HAP-1 (cell line): ENCODE data around the gene DEPDC1.

Experiments
- DNase-seq, 2 experiments: peaks; one replicate each; pipeline ENCODE4 v3.0.0-alpha.2; 2016 to 2020; ENCODE audit warnings: low spot score in 2 of 2
- H3K27me3 ChIP-seq: fragments of 250-450 bp; sonication (Bioruptor Pico); 2 replicates; pipeline ENCODE4 v1.5.1; 2020; ENCODE audit warnings: low read depth, mild to moderate bottlenecking, moderate library complexity
- H3K36me3 ChIP-seq: fragments of 250-450 bp; sonication (Bioruptor Pico); replicated peaks from 2 replicates; pipeline ENCODE4 v1.5.1; 2020; ENCODE audit warnings: mild to moderate bottlenecking
- H3K4me1 ChIP-seq: fragments of 250-450 bp; sonication (Bioruptor Pico); 2 replicates; pipeline ENCODE4 v1.5.1; 2020; ENCODE audit warnings: mild to moderate bottlenecking
- H3K4me3 ChIP-seq: fragments of 250-450 bp; sonication (Bioruptor Pico); 2 replicates; pipeline ENCODE4 v1.5.1; 2020; ENCODE audit warnings: mild to moderate bottlenecking, moderate library complexity
- H3K9me3 ChIP-seq: fragments of 250-450 bp; sonication (Bioruptor Pico); 2 replicates; pipeline ENCODE4 v1.5.1; 2020; ENCODE audit warnings: mild to moderate bottlenecking, moderate library complexity
- in situ Hi-C: fragments of 300-500 bp; cut with MboI; formaldehyde crosslinking; loops from 3 replicates; pipeline ENCODE4 v1.14.3; 2020; ENCODE audit warnings: low sequenced_read_pairs, inconsistent platforms, mixed read lengths

DEPDC1 gene

DNA sequence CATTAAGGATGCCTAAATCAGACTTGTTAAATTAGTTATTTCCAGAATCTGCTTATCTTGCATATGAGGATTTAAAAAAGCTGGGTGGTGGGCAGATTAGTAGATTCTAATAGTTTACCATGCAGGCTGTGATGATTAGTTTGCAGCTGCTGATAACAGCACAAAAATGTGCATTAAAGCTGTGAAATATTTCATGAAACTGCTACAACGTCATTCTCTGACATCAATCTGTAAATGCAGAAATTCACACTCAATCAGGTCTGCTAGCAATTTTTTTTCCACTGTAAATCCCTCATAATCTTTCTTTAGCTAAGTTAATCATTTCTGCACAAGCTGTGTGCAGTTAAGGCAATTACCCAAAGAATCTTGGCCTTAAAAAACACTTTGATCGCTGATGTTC is 37.8 kb downstream of the DEPDC1 start:
- Histone ChIP-seq H3K27me3 (peaks cover 5% of the 10 kb centered on the region), H3K4me3 (no peak overlapping the region), H3K9me3 (no peaks in the 10 kb centered on the region), H3K4me1 (no peaks in the 10 kb centered on the region), H3K36me3 (no peaks in the 10 kb centered on the region)
- in situ Hi-C loops = loop anchor here (25.0 kb wide), 1 partner anchor 1278 kb away; no protein-coding TSS in a partner anchor
- no peak for DNase-seq

GRCh38 chr1:68456202-68456601 is 40.7 kb downstream of the DEPDC1 start:
- no peak overlapping the region for H3K4me3 ChIP-seq
- no peak for DNase-seq
- H3K9me3 ChIP-seq = no peaks in the 10 kb centered on the region
- no peaks in the 10 kb centered on the region for H3K36me3 ChIP-seq
- in situ Hi-C loops = loop anchor here (25.0 kb wide), 1 partner anchor 1281 kb away; no protein-coding TSS in a partner anchor
- no peaks in the 10 kb centered on the region for H3K4me1 ChIP-seq
- H3K27me3 ChIP-seq = peaks cover 5% of the 10 kb centered on the region

GRCh38 chr1:68454534-68454933 is 42.3 kb downstream of the DEPDC1 start:
- H3K9me3 ChIP-seq = no peaks in the 10 kb centered on the region
- peaks cover 7% of the 10 kb centered on the region; the same call in 1 of the 2 replicates for H3K4me1 ChIP-seq
- in situ Hi-C loops = loop anchor here (25.0 kb wide), 1 partner anchor 1283 kb away; no protein-coding TSS in a partner anchor
- H3K27me3 ChIP-seq = peaks cover 5% of the 10 kb centered on the region
- no peaks in the 10 kb centered on the region for H3K36me3 ChIP-seq
- H3K4me3 ChIP-seq = no peak overlapping the region
- peak in 1 of 2 experiments; percentile 7 for DNase-seq

GRCh38 chr1:68453060-68453670 is 43.7 kb downstream of the DEPDC1 start:
- in situ Hi-C loops = loop anchor here (25.0 kb wide), 1 partner anchor 1284 kb away; no protein-coding TSS in a partner anchor
- no peak for DNase-seq

DNA sequence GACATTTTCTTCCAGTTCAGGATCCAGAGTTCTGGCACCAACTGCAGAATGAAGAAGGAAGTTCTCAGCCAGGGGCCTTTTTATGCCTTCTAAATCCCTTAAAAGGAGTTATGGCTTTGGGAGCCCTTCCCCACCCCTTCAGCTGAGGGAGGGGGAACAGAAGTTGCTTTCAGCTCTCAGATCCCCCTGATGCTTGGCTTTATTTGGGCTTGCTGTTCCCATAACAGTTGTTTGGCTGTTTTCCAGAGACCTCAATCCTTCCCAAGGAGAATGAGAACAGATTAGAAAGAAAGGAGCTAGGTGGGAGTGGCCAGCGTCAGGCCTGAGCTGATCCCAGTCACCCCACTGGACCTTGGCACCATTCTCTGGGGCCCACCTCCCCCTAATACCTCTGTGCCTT is 47.0 kb downstream of the DEPDC1 start, which contains the start of gene RPE65:
Gene RPE65, minus strand, starts transcription at position 54 of the 400 bp plus-strand sequence. Its CDS starts 49 bp downstream, at position 5.
- Histone ChIP-seq H3K27me3 (no peaks in the 10 kb centered on the region), H3K9me3 (no peaks in the 10 kb centered on the region), H3K36me3 (no peaks in the 10 kb centered on the region), H3K4me1 (peaks cover 18% of the 10 kb centered on the region), H3K4me3 (no peak within 1 kb of the TSS)
- in situ Hi-C loops = loop anchor here (10.0 to 25.0 kb wide), 2 partner anchors 335 to 1287 kb away; no protein-coding TSS in a partner anchor
- DNase-seq = peak; percentile 27 to 62

More at GRCh38 chr1:68453060-68453670, 43.7 kb downstream of the DEPDC1 start:
- Histone ChIP-seq H3K27me3 (no peaks in the 10 kb centered on the region), H3K9me3 (no peaks in the 10 kb centered on the region), H3K36me3 (no peaks in the 10 kb centered on the region), H3K4me3 (no peak overlapping the region), H3K4me1 (peaks cover 10% of the 10 kb centered on the region; the same call in 1 of the 2 replicates)

- Histone ChIP-seq H3K4me3 (no peak overlapping the region), H3K4me1 (peaks cover 18% of the 10 kb centered on the region), H3K9me3 (no peaks in the 10 kb centered on the region), H3K27me3 (no peaks in the 10 kb centered on the region), H3K36me3 (no peaks in the 10 kb centered on the region)
- in situ Hi-C loops = loop anchor here (10.0 kb wide), 1 partner anchor 334 kb away; no protein-coding TSS in a partner anchor
- DNase-seq = no peak
Measured at GRCh38 chr1:68448365-68448764, 48.5 kb downstream of the DEPDC1 start.

GRCh38 chr1:68445709-68446108 is 51.2 kb downstream of the DEPDC1 start:
- Histone ChIP-seq H3K4me3 (no peak overlapping the region), H3K27me3 (no peaks in the 10 kb centered on the region), H3K36me3 (no peaks in the 10 kb centered on the region), H3K4me1 (peaks cover 18% of the 10 kb centered on the region), H3K9me3 (no peaks in the 10 kb centered on the region)
- in situ Hi-C loops = loop anchor here (10.0 kb wide), 1 partner anchor 331 kb away; no protein-coding TSS in a partner anchor
- DNase-seq = peak; percentile 9 to 64

GRCh38 chr1:68442822-68443556 is 53.9 kb downstream of the DEPDC1 start:
- no peaks in the 10 kb centered on the region for H3K36me3 ChIP-seq
- peaks cover 9% of the 10 kb centered on the region for H3K4me1 ChIP-seq
- DNase-seq = peak; percentile 44 to 67
- H3K9me3 ChIP-seq = no peaks in the 10 kb centered on the region
- no peaks in the 10 kb centered on the region for H3K27me3 ChIP-seq
- in situ Hi-C loops = loop anchor here (10.0 kb wide), 1 partner anchor 328 kb away; no protein-coding TSS in a partner anchor
- H3K4me3 ChIP-seq = no peak overlapping the region

DNA sequence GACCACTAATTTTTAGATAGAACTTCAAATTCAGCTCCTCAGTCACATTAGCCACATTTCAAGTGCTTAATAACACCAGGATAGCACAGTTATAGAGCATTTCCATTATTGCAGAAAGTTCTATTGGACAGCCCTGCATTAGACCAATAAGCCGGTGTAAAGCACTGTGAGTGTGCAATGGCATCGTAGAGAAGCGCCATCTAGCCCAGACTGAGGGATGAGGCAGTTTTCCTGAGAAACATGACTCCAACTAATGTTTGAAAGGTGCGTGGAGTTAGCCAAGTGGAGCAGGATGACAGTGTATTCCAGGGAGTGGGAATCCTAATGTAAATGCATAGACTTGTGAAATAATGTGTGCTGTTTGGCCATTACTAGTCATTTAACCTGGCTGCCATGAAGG is 54.9 kb downstream of the DEPDC1 start:
- in situ Hi-C loops = loop anchor here (10.0 kb wide), 1 partner anchor 327 kb away; no protein-coding TSS in a partner anchor
- Histone ChIP-seq H3K4me3 (no peak overlapping the region), H3K36me3 (no peaks in the 10 kb centered on the region), H3K9me3 (no peaks in the 10 kb centered on the region), H3K27me3 (no peaks in the 10 kb centered on the region), H3K4me1 (peaks cover 9% of the 10 kb centered on the region)
- DNase-seq = no peak

GRCh38 chr1:68438310-68438709 is 58.6 kb downstream of the DEPDC1 start:
- DNase-seq = no peak
- in situ Hi-C loops = no loop called here

DNA sequence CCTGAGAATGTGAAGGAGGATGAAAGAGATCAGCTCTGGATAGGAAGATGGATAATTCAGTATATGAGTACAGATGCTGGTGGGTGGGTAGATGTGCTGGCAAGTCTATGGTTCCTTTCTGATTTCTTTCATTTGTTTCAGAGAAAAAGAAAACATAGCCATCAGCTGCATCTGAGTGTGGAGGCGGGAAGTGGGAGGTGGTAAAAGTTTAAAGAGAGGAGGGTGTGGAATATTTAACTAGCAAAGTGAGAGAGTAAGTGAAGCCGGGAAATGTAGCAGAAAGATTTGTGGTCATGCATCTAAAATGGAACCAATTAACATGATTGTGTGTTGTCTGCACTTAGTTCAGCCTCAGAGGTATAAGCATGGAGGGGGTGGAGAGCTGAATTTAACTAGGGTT is 63.5 kb downstream of the DEPDC1 start:
- no peak for DNase-seq

More at GRCh38 chr1:68438310-68438709, 58.6 kb downstream of the DEPDC1 start:
- Histone ChIP-seq H3K4me3 (no peak overlapping the region), H3K36me3 (no peaks in the 10 kb centered on the region), H3K9me3 (no peaks in the 10 kb centered on the region), H3K4me1 (0 out of 2 replicates have a peak, but pooled peaks cover 3% of the 10 kb centered on the region), H3K27me3 (no peaks in the 10 kb centered on the region)

DNA sequence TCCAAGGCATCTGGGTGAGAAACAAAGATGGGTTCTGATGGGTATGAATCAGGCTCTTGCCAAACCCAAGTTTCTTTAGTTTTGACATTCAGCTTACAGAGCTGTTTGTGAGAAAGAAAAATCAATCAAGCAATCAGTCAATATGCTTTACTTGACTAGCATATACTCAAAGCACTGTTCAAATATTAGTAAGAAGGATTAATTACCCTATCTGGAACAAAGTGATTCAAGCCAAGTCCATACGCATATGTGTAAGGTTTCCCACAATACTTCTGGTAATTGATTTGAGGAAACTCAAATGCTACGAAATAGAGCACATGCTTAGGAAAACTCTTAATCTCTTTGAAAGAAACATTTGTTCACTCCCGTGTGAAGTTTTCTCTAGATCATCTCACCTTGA is 65.8 kb downstream of the DEPDC1 start:
- in situ Hi-C loops = no loop called here
- Histone ChIP-seq H3K4me3 (no peak overlapping the region), H3K9me3 (no peaks in the 10 kb centered on the region), H3K27me3 (no peaks in the 10 kb centered on the region), H3K36me3 (no peaks in the 10 kb centered on the region), H3K4me1 (0 out of 2 replicates have a peak, but pooled peaks cover 3% of the 10 kb centered on the region)
- DNase-seq = no peak

More for the DNA sequence above, 63.5 kb downstream of the DEPDC1 start:
- no peak overlapping the region for H3K4me3 ChIP-seq
- H3K4me1 ChIP-seq = 0 out of 2 replicates have a peak, but pooled peaks cover 3% of the 10 kb centered on the region
- no peaks in the 10 kb centered on the region for H3K27me3 ChIP-seq
- in situ Hi-C loops = no loop called here
- no peaks in the 10 kb centered on the region for H3K9me3 ChIP-seq
- H3K36me3 ChIP-seq = no peaks in the 10 kb centered on the region

DNA sequence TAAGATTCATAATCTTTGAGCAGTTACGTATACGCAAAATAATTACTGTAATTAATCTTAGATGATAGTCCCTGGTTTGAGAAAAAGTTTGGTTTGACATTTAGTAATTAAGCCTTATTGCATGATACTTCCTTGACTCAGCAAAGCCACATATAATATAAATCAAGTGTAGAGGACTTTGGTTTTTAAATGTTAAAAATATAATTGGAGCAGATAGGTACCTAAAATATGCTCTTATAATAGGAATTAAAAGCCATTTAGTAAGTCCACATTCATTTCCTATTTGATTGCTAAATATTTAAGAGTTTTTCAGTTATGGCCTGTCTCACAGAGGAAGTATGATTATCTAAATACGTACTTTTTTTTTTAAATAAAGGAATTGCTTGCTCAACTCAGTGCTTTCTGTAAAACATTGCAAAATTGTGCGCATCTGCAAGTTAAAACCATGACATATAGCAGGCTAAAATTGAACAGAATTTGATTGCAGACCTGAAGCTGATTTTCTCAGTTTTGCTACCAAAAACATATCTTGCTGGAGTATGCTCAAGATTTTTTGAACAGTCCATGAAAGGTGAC is 67.6 kb downstream of the DEPDC1 start:
- no peaks in the 10 kb centered on the region for H3K9me3 ChIP-seq
- in situ Hi-C loops = no loop called here
- no peak for DNase-seq
- no peak overlapping the region for H3K4me3 ChIP-seq
- no peaks in the 10 kb centered on the region for H3K4me1 ChIP-seq
- no peaks in the 10 kb centered on the region for H3K36me3 ChIP-seq
- no peaks in the 10 kb centered on the region for H3K27me3 ChIP-seq
